HepG2 (cell line): ENCODE data around the gene PLXNC1. TPM values are rescaled to one million over a fixed set of nuclear protein-coding genes. Genes with fewer than 3 reads are reported as not detected.

ENCODE experiments used
- ATAC-seq: fragments of 200-7000 bp; cut with Tn5 transposase; 3 replicates; pipeline ENCODE4 v1.9.1; 2020; ENCODE audit warnings: mild to moderate bottlenecking, moderate library complexity
- BruUV-seq: library from RNA; stranded (reverse); fragments of 400-500 nt; replicated peaks from 2 replicates; lab custom pipeline; 2021; lab: Mats Ljungman, UMichigan
- CTCF ChIA-PET: fragments of 300-600 bp; formaldehyde crosslinking; extraction: SDS; loops from one replicate; lab custom pipeline; 2021; ENCODE audit warnings: low total read pairs, inconsistent platforms, low intra/inter-chr PET ratio; lab: Yijun Ruan, JAX
- POLR2A ChIA-PET: fragments of 350-600 bp; sonication (Branson Sonifier 250); formaldehyde crosslinking; loops from one replicate; lab custom pipeline; 2020; ENCODE audit warnings: antibody characterized with exemption, inconsistent platforms; lab: Yijun Ruan, JAX
- DNase-seq: peaks from one replicate; pipeline ENCODE4 v3.0.0-alpha.2; 2015; ENCODE audit warnings: low spot score
- FAIRE-seq: peaks from 3 replicates; lab custom pipeline; 2011; peaks lifted over from hg19 to GRCh38; lab: Jason Lieb, UNC
- H2AFZ ChIP-seq: one replicate; pipeline ENCODE4 v1.6.1; 2011; ENCODE audit warnings: low read length, inconsistent platforms
- H3K27ac ChIP-seq: fragments of 300-600 bp; 3 replicates; pipeline ENCODE4 v1.8.0; 2011; ENCODE audit warnings: mixed run types, mild to moderate bottlenecking, mixed read lengths, low read length, inconsistent platforms; ENCODE audit not compliant: insufficient read depth; ENCODE audit errors: extremely low read length
- H3K27me3 ChIP-seq, 2 experiments: fragments of 200-600 bp in 1 of 2; 2 replicates in 1 of 2; 3 replicates in 1 of 2; pipeline versions ENCODE4 v1.6.0 to v1.8.0; 2011; ENCODE audit warnings: low read length in 2 of 2, mild to moderate bottlenecking in 2 of 2, moderate library complexity in 2 of 2, inconsistent platforms in 1 of 2; ENCODE audit not compliant: insufficient read depth in 2 of 2, control insufficient read depth in 1 of 2
- H3K36me3 ChIP-seq, 2 experiments: fragments of 200-600 bp in 1 of 2; replicated peaks in 1 of 2; 2 replicates in 1 of 2; 3 replicates in 1 of 2; pipeline versions ENCODE4 v1.5.1 to v1.8.0; 2011; ENCODE audit warnings: low read length in 2 of 2, inconsistent platforms in 1 of 2; ENCODE audit not compliant: insufficient read depth in 2 of 2, control insufficient read depth in 1 of 2
- H3K4me1 ChIP-seq: 2 replicates; pipeline ENCODE4 v1.5.1; 2012; ENCODE audit warnings: low read length, inconsistent platforms; ENCODE audit not compliant: insufficient read depth
- H3K4me2 ChIP-seq: 2 replicates; pipeline ENCODE4 v1.6.0; 2011; ENCODE audit warnings: low read depth, low read length, inconsistent platforms
- H3K4me3 ChIP-seq, 3 experiments: fragments of 200-600 bp in 1 of 3; sonication (generic), shearing (Covaris generic) in 1 of 3; replicated peaks in 1 of 3; 2 replicates each; pipeline ENCODE4 v1.5.1; 2011 to 2016; ENCODE audit warnings: low read length in 3 of 3, inconsistent platforms in 2 of 3, low read depth in 2 of 3, mild to moderate bottlenecking in 2 of 3, control low read depth in 1 of 3, mixed read lengths in 1 of 3; ENCODE audit not compliant: insufficient read depth in 1 of 3
- H3K79me2 ChIP-seq: one replicate; pipeline ENCODE4 v1.6.1; 2011; ENCODE audit warnings: low read length, inconsistent platforms; ENCODE audit not compliant: insufficient read depth
- H3K9ac ChIP-seq: 2 replicates; pipeline ENCODE4 v1.6.0; 2011; ENCODE audit warnings: mild to moderate bottlenecking, low read depth, low read length, inconsistent platforms; ENCODE audit not compliant: insufficient read depth
- H3K9me3 ChIP-seq: 2 replicates; pipeline ENCODE4 v1.5.1; 2012; ENCODE audit warnings: mild to moderate bottlenecking, low read length
- H4K20me1 ChIP-seq: 2 replicates; pipeline ENCODE4 v1.6.0; 2011; ENCODE audit warnings: inconsistent platforms, mild to moderate bottlenecking, low read length, moderate library complexity; ENCODE audit not compliant: insufficient read depth
- ELF3 ChIP-seq: IDR thresholded peaks from 2 replicates; pipeline ENCODE4 v1.6.1; 2016; ENCODE audit warnings: missing genetic modification reagents, missing compliant biosample characterization
- HNF1B ChIP-seq: sonication (generic); formaldehyde crosslinking; IDR thresholded peaks from 2 replicates; pipeline ENCODE4 v1.5.1; 2020; ENCODE audit warnings: mild to moderate bottlenecking, moderate library complexity, missing genetic modification reagents
- HNRNPL ChIP-seq: fragments of 200-400 bp; formaldehyde crosslinking; IDR thresholded peaks from 2 replicates; pipeline ENCODE4 v1.6.1; 2017; ENCODE audit warnings: mild to moderate bottlenecking, low read depth, low read length
- IKZF5 ChIP-seq: IDR thresholded peaks from 2 replicates; pipeline ENCODE4 v1.6.1; 2018; ENCODE audit warnings: missing genetic modification reagents, mild to moderate bottlenecking, missing compliant biosample characterization
- MAFK ChIP-seq, 2 experiments: IDR thresholded peaks in 1 of 2; conservative IDR thresholded peaks in 1 of 2; 2 replicates each; pipeline ENCODE4 v1.6.1; 2011; ENCODE audit warnings: improper control_type of control experiment in 2 of 2, low read length in 2 of 2
- MAZ ChIP-seq, 2 experiments: sonication (generic) in 1 of 2; formaldehyde crosslinking in 1 of 2; IDR thresholded peaks; 2 replicates each; pipeline versions ENCODE4 v1.5.0 to v1.6.1; 2012 to 2020; ENCODE audit warnings: low read depth in 2 of 2, mild to moderate bottlenecking in 2 of 2, borderline replicate concordance in 1 of 2, improper control_type of control experiment in 1 of 2, low read length in 1 of 2, missing genetic modification reagents in 1 of 2, moderate library complexity in 1 of 2
- MEF2D ChIP-seq: sonication (generic); formaldehyde crosslinking; IDR thresholded peaks from 2 replicates; pipeline ENCODE4 v1.5.1; 2020; ENCODE audit warnings: mild to moderate bottlenecking, missing genetic modification reagents
- NCOA2 ChIP-seq: sonication (generic); formaldehyde crosslinking; IDR thresholded peaks from 2 replicates; pipeline ENCODE4 v1.8.0; 2022; ENCODE audit warnings: inconsistent platforms
- ZBTB34 ChIP-seq: sonication (generic); formaldehyde crosslinking; IDR thresholded peaks from 2 replicates; pipeline ENCODE4 v1.8.0; 2022; ENCODE audit warnings: mild to moderate bottlenecking, missing genetic modification reagents
- ZNF17 ChIP-seq: sonication (generic); formaldehyde crosslinking; IDR thresholded peaks from 2 replicates; pipeline ENCODE4 v1.5.0; 2020; ENCODE audit warnings: mild to moderate bottlenecking, missing genetic modification reagents
- ZNF484 ChIP-seq: sonication (generic); formaldehyde crosslinking; IDR thresholded peaks from 2 replicates; pipeline ENCODE4 v1.5.1; 2020; ENCODE audit warnings: mild to moderate bottlenecking, low read depth, missing genetic modification reagents, borderline replicate concordance
- ZNF878 ChIP-seq: sonication (generic); formaldehyde crosslinking; IDR thresholded peaks from 2 replicates; pipeline ENCODE4 v1.8.1; 2023; ENCODE audit warnings: mild to moderate bottlenecking, missing genetic modification reagents, moderate library complexity
- WGBS: methylation state at CpG from one replicate; pipeline ENCODE4 v1.1.6; 2017; ENCODE audit warnings: low lambda C conversion rate; 5-methylcytosine and 5-hydroxymethylcytosine counted together
- in situ Hi-C: cut with HindIII; loops from 2 replicates; pipeline ENCODE4 v1.10.0; 2017; ENCODE audit warnings: low pct_unique_long_range_greater_than_20kb; ENCODE audit not compliant: extremely low pct_ligation_motif_present
- intact Hi-C: fragments of 100-400 bp; cut with micrococcal nuclease; formaldehyde crosslinking; loops from one replicate; pipeline ENCODE4 v1.10.0; 2022; ENCODE audit not compliant: unreplicated experiment
- polyA plus RNA-seq, 8 experiments: library from polyadenylated mRNA; depleted of rRNA in 3 of 8; stranded (reverse) in 7 of 8; unstranded in 1 of 8; fragments of >200 nt; fragmentation: Illumina TruSeq in 4 of 8; extraction: Trizol in 4 of 8; gene quantifications; 2 replicates each; pipeline versions ENCODE4 v1.2.1 to v1.2.3, GENCODE V29; 2011 to 2016; ENCODE audit warnings: low read depth in 4 of 8, missing spikeins in 1 of 8, mixed read lengths in 1 of 8; ENCODE audit not compliant: insufficient read depth in 1 of 8
- total RNA-seq, 5 experiments: library from RNA; depleted of rRNA; stranded (reverse); fragments of >200 nt; fragmentation: Illumina TruSeq; extraction: Trizol; gene quantifications; 2 replicates each; pipeline ENCODE4 v1.2.3, GENCODE V29; 2016; ENCODE audit warnings: low read depth in 1 of 5
- TF ChIP-seq, protein P1 (sequence below): sonication (generic); formaldehyde crosslinking; IDR thresholded peaks from 2 replicates; pipeline ENCODE4 v1.9.0; 2021; ENCODE audit warnings: missing genetic modification reagents, borderline replicate concordance

The PLXNC1 gene
- total and polyA plus RNA-seq, 2 of the 13 experiments (the other 11 are each of a cell fraction or from before 2014, with no cell fraction given): 6.6 to 11.2 TPM

DNA sequence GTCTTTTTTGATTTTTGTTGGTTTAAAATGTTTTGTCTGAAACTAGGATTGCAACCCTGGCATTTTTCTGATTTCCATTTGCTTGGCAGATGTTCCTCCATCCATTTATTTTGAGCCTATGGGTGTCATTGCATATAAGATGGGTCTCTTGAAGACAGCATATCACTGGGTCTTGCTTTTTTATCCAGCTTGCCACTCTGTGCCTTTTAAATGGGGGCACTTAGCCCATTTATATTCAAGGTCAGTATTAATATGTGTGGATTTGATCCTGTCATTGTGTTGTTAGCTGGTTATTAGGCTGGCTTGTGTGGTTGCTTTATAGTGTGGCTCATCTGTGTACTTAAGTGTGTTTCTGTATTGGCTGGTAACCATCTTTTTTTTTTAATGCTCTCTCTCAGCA lies 171.7 kb downstream of the PLXNC1 start (continued):
- TF ChIP-seq MAFK (conservative IDR thresholded peaks at IDR 0.05 in 1 of 2, IDR thresholded peaks at IDR 0.05 in 1 of 2; ENCODE audit: low read length in 2 of 2): no peak
- no peak for TF ChIP-seq HNRNPL
- TF ChIP-seq, protein P1, sequence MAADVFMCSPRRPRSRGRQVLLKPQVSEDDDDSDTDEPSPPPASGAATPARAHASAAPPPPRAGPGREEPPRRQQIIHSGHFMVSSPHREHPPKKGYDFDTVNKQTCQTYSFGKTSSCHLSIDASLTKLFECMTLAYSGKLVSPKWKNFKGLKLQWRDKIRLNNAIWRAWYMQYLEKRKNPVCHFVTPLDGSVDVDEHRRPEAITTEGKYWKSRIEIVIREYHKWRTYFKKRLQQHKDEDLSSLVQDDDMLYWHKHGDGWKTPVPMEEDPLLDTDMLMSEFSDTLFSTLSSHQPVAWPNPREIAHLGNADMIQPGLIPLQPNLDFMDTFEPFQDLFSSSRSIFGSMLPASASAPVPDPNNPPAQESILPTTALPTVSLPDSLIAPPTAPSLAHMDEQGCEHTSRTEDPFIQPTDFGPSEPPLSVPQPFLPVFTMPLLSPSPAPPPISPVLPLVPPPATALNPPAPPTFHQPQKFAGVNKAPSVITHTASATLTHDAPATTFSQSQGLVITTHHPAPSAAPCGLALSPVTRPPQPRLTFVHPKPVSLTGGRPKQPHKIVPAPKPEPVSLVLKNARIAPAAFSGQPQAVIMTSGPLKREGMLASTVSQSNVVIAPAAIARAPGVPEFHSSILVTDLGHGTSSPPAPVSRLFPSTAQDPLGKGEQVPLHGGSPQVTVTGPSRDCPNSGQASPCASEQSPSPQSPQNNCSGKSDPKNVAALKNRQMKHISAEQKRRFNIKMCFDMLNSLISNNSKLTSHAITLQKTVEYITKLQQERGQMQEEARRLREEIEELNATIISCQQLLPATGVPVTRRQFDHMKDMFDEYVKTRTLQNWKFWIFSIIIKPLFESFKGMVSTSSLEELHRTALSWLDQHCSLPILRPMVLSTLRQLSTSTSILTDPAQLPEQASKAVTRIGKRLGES (CRISPR knock-in tag): no peak
- no peak for TF ChIP-seq ELF3

DNA sequence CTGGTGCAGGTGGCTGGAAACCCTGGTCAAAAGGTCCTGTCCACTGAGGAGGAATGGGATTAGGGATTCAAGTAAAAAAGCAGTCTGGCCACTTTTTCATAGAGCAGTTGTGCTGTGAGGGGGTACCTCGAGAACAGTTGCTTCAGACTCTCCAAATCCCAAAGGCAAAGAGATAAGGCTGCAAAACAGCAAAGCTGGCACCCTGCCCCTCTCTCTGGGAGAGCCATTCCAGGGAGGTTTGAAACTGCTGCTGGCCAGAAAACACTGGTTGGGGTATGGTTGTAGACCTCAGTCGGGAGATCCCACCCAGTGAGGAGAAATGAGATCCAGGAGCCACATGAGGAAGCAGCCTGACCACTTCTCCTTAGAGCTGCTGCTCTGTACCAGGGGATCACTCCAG lies 174.0 kb downstream of the PLXNC1 start:
- ChIA-PET POLR2A (no interaction called here), CTCF (no interaction called here)
- H3K27ac ChIP-seq: no peak overlapping the region
- no peak for ATAC-seq
- no peaks in the 10 kb centered on the region for H3K27me3 ChIP-seq
- no TSS peak for BruUV-seq
- no peak overlapping the region for H3K4me2 ChIP-seq
- peaks cover 30% of the 10 kb centered on the region for H3K9me3 ChIP-seq
- in situ Hi-C loops: no loop called here
- H3K79me2 ChIP-seq: no peaks in the 10 kb centered on the region
- no peak overlapping the region for H3K4me3 ChIP-seq
- no peak overlapping the region for H2AFZ ChIP-seq
- no peaks in the 10 kb centered on the region for H4K20me1 ChIP-seq
- FAIRE-seq: no peak
- no peak overlapping the region for H3K9ac ChIP-seq
- H3K4me1 ChIP-seq: no peaks in the 10 kb centered on the region
- 88% methylated on average over 2 of the region's 2 CpGs for WGBS
- no peak for TF ChIP-seq IKZF5 (CRISPR knock-in tag)
- no peak for TF ChIP-seq HNF1B (CRISPR knock-in tag)
- TF ChIP-seq ELF3: no peak
- no peak for TF ChIP-seq ZBTB34 (CRISPR knock-in tag)
- no peak for TF ChIP-seq ZNF484
- no peak for TF ChIP-seq NCOA2 (CRISPR knock-in tag)
- no peak for TF ChIP-seq MEF2D (CRISPR knock-in tag)
- TF ChIP-seq MAZ (IDR thresholded peaks at IDR 0.05; ENCODE audit: borderline replicate concordance, low read depth, low read length): no peak
- no peak for TF ChIP-seq MAZ (CRISPR knock-in tag; IDR thresholded peaks at IDR 0.05; ENCODE audit: low read depth)
- TF ChIP-seq ZNF878 (CRISPR knock-in tag): no peak
- TF ChIP-seq ZNF17 (CRISPR knock-in tag): no peak
- peaks cover 10 to 25% of the 10 kb centered on the region in 2 experiments; a peak in 4 of 5 replicates for H3K36me3 ChIP-seq
- DNase-seq: no peak
- intact Hi-C loops: loop anchor here (10.0 kb wide), 1 partner anchor 112 kb away; no protein-coding TSS in a partner anchor
